ENCODE data around the gene SNX7. TPM values are rescaled to one million over a fixed set of nuclear protein-coding genes. Genes with fewer than 3 reads are reported as not detected.

The SNX7 gene
- polyA plus RNA-seq, 3 donors, result 0.04 to 3.9 (median 0.15) TPM

GRCh38 chr1:98644510-98644909 lies 17.0 kb upstream of the SNX7 start:
- Histone ChIP-seq H3K9me3 (replicated peaks in 1 of 2; ENCODE audit: control insufficient read depth in 1 of 2, insufficient read depth in 1 of 2, low read length in 2 of 2) (peaks cover 0 to 6% of the 10 kb centered on the region in 2 donors), H3K27ac (ENCODE audit: low read depth in 1 of 2, low read length in 2 of 2) (no peak overlapping the region), H3K4me3 (replicated peaks in 1 of 3; ENCODE audit: low read depth in 2 of 3, low read length in 3 of 3) (no peak overlapping the region), H3K27me3 (ENCODE audit: control insufficient read depth in 2 of 2, insufficient read depth in 2 of 2, low read length in 2 of 2) (no peaks in the 10 kb centered on the region), H3K4me2 (replicated peaks; ENCODE audit: extremely low read depth, low read length, poor library complexity, severe bottlenecking) (no peak overlapping the region), H3K4me1 (ENCODE audit: control insufficient read depth in 1 of 2, insufficient read depth in 2 of 2, low read length in 2 of 2) (no peaks in the 10 kb centered on the region), H2AFZ (ENCODE audit: insufficient read depth, low read depth, low read length, poor library complexity, severe bottlenecking) (no peak overlapping the region), H3K79me2 (ENCODE audit: insufficient read depth, low read length) (no peaks in the 10 kb centered on the region), H3K9ac (ENCODE audit: insufficient read depth, low read length, poor library complexity, severe bottlenecking) (no peak overlapping the region), H4K20me1 (ENCODE audit: insufficient read depth, low read length) (no peaks in the 10 kb centered on the region), H3K36me3 (replicated peaks in 1 of 2; ENCODE audit: control insufficient read depth in 1 of 2, insufficient read depth in 2 of 2, low read length in 2 of 2) (no peaks in the 10 kb centered on the region)
- WGBS (ENCODE audit: insufficient coverage), result no CpG with 5 or more reads among the region's 2 CpGs
- peaks cover 0 to 2% (median 1%) of the 10 kb centered on the region in 3 donors for H3K27me3 Mint-ChIP-seq (ENCODE audit: low read depth in 3 of 3)
- H3K9me3 Mint-ChIP-seq, result peaks cover 0 to 10% (median 6%) of the 10 kb centered on the region in 7 donors
- TF ChIP-seq CTCF (IDR thresholded peaks at IDR 0.05), result no peak
- intact Hi-C loops (cut with micrococcal nuclease), result no loop called here
- DNase-seq, result no peak
- no peaks in the 10 kb centered on the region for H3K4me1 Mint-ChIP-seq
- no peak overlapping the region for H3K27ac Mint-ChIP-seq
- H3K36me3 Mint-ChIP-seq, result no peaks in the 10 kb centered on the region
- no peak overlapping the region for H3K4me3 Mint-ChIP-seq

DNA sequence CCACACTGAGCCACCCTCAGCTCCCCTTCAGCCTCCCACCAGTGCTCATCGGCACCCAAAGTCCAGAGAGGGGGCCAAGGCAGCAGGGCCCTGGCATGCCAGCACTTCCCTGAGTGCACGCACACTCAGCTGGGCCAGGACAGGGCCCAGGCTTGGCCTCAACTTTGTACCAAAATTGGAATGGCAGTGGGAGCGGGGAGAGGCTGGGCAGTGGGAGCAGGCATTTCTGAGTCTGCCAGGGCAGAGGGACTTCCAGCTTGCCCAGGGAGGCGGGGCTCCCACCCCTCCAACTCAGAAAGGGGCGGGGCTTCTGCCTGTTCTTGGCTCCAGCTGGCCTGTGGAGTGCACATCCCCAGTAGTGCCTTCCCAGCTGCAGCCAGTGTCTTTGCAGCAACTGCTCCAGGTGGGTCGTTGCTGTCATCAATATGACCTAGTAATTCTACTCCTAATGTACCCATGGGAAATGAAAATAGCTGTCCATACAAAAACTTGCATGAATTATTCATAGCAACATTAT lies 10.3 kb upstream of the SNX7 start:
- no peak overlapping the region for H3K9ac ChIP-seq (ENCODE audit: insufficient read depth, low read length, poor library complexity, severe bottlenecking)
- Mint-ChIP-seq H3K27me3 (ENCODE audit: low read depth in 3 of 3) (peaks cover 0 to 2% (median 2%) of the 10 kb centered on the region in 3 donors), H3K4me1 (no peaks in the 10 kb centered on the region), H3K27ac (no peak overlapping the region), H3K9me3 (peaks cover 0 to 15% (median 11%) of the 10 kb centered on the region in 7 donors), H3K4me3 (no peak overlapping the region), H3K36me3 (no peaks in the 10 kb centered on the region)
- H3K4me2 ChIP-seq (replicated peaks; ENCODE audit: extremely low read depth, low read length, poor library complexity, severe bottlenecking), result no peak overlapping the region
- peaks cover 11 to 18% of the 10 kb centered on the region in 2 donors for H3K9me3 ChIP-seq (replicated peaks in 1 of 2; ENCODE audit: control insufficient read depth in 1 of 2, insufficient read depth in 1 of 2, low read length in 2 of 2)
- intact Hi-C loops (cut with micrococcal nuclease), result no loop called here
- H4K20me1 ChIP-seq (ENCODE audit: insufficient read depth, low read length), result no peaks in the 10 kb centered on the region
- H3K27ac ChIP-seq (ENCODE audit: low read depth in 1 of 2, low read length in 2 of 2), result no peak overlapping the region
- H3K79me2 ChIP-seq (ENCODE audit: insufficient read depth, low read length), result no peaks in the 10 kb centered on the region
- 87% methylated on average over 5 of the region's 6 CpGs for WGBS (ENCODE audit: insufficient coverage)
- no peaks in the 10 kb centered on the region for H3K4me1 ChIP-seq (ENCODE audit: control insufficient read depth in 1 of 2, insufficient read depth in 2 of 2, low read length in 2 of 2)
- H2AFZ ChIP-seq (ENCODE audit: insufficient read depth, low read depth, low read length, poor library complexity, severe bottlenecking), result no peak overlapping the region
- DNase-seq, result no peak
- H3K4me3 ChIP-seq (replicated peaks in 1 of 3; ENCODE audit: low read depth in 2 of 3, low read length in 3 of 3), result no peak overlapping the region
- no peaks in the 10 kb centered on the region for H3K36me3 ChIP-seq (replicated peaks in 1 of 2; ENCODE audit: control insufficient read depth in 1 of 2, insufficient read depth in 2 of 2, low read length in 2 of 2)
- no peak for TF ChIP-seq CTCF (IDR thresholded peaks at IDR 0.05)
- no peaks in the 10 kb centered on the region for H3K27me3 ChIP-seq (ENCODE audit: control insufficient read depth in 2 of 2, insufficient read depth in 2 of 2, low read length in 2 of 2)
